GM23338 (cell line): ENCODE results near the gene CFAP299. TPM values are rescaled to one million over a fixed set of nuclear protein-coding genes. Genes with fewer than 3 reads are reported as not detected.

Source experiments
- ATAC-seq: fragments of 200-7000 bp; cut with Tn5 transposase; 3 replicates; pipeline ENCODE4 v1.9.1; 2020
- DNase-seq: peaks from one replicate; pipeline ENCODE4 v3.0.0-alpha.2; 2015; ENCODE audit warnings: low spot score
- H2AFZ ChIP-seq: fragments of 200-600 bp; sonication (generic); 2 replicates; pipeline ENCODE4 v1.8.0; 2016; ENCODE audit warnings: antibody characterized with exemption, mild to moderate bottlenecking, moderate library complexity
- H3F3A ChIP-seq: fragments of 200-600 bp; sonication (generic); replicated peaks from 2 replicates; pipeline ENCODE4 v1.8.0; 2017; ENCODE audit warnings: antibody characterized with exemption, mixed run types, low read depth
- H3K27ac ChIP-seq: fragments of 200-600 bp; sonication (generic); 2 replicates; pipeline ENCODE4 v1.6.1; 2016; ENCODE audit warnings: low read depth
- H3K27me3 ChIP-seq: fragments of 200-600 bp; sonication (generic); 2 replicates; pipeline ENCODE4 v1.8.0; 2016; ENCODE audit warnings: mild to moderate bottlenecking, mixed run types, moderate library complexity; ENCODE audit not compliant: insufficient read depth
- H3K36me3 ChIP-seq: fragments of 200-600 bp; sonication (generic); 2 replicates; pipeline ENCODE4 v1.8.0; 2016; ENCODE audit warnings: mild to moderate bottlenecking; ENCODE audit not compliant: insufficient read depth
- H3K4me1 ChIP-seq: fragments of 200-600 bp; sonication (generic); 2 replicates; pipeline ENCODE4 v1.8.0; 2016; ENCODE audit warnings: mild to moderate bottlenecking, moderate library complexity; ENCODE audit not compliant: insufficient read depth
- H3K4me2 ChIP-seq: fragments of 200-600 bp; sonication (generic); 2 replicates; pipeline ENCODE4 v1.7.1; 2017; ENCODE audit warnings: mixed run types
- H3K4me3 ChIP-seq: fragments of 200-600 bp; sonication (generic); 2 replicates; pipeline ENCODE4 v1.6.1; 2016; ENCODE audit warnings: mixed run types
- H3K79me2 ChIP-seq: fragments of 200-600 bp; sonication (generic); replicated peaks from 2 replicates; pipeline ENCODE4 v1.8.0; 2017; ENCODE audit warnings: mild to moderate bottlenecking; ENCODE audit not compliant: insufficient read depth
- H3K9me2 ChIP-seq: fragments of 200-600 bp; sonication (generic); 2 replicates; pipeline ENCODE4 v1.8.0; 2017; ENCODE audit not compliant: insufficient read depth
- H4K20me1 ChIP-seq: fragments of 200-600 bp; sonication (generic); replicated peaks from 2 replicates; pipeline ENCODE4 v1.8.0; 2017; ENCODE audit warnings: mild to moderate bottlenecking; ENCODE audit not compliant: insufficient read depth
- H3K27ac Mint-ChIP-seq: 2 replicates; pipeline ENCODE4 v1.8.0; 2020; ENCODE audit warnings: inconsistent platforms, mild to moderate bottlenecking, moderate library complexity, mixed read lengths
- H3K27me3 Mint-ChIP-seq: 3 replicates; pipeline ENCODE4 v1.8.0; 2022; ENCODE audit warnings: low read depth, mild to moderate bottlenecking, moderate library complexity, mixed read lengths, inconsistent platforms; ENCODE audit not compliant: insufficient read depth, poor library complexity
- H3K36me3 Mint-ChIP-seq: 3 replicates; pipeline ENCODE4 v1.8.0; 2021; ENCODE audit warnings: low read depth, mild to moderate bottlenecking, inconsistent platforms, moderate library complexity, mixed read lengths
- H3K4me1 Mint-ChIP-seq: 3 replicates; pipeline ENCODE4 v1.8.0; 2020; ENCODE audit warnings: mild to moderate bottlenecking, inconsistent platforms, mixed read lengths
- H3K4me3 Mint-ChIP-seq: 3 replicates; pipeline ENCODE4 v1.8.0; 2021; ENCODE audit warnings: moderate library complexity, mild to moderate bottlenecking, inconsistent platforms, mixed read lengths
- H3K9me3 Mint-ChIP-seq: 3 replicates; pipeline ENCODE4 v1.8.0; 2020; ENCODE audit warnings: moderate library complexity, mild to moderate bottlenecking, inconsistent platforms, mixed read lengths
- CTCF ChIP-seq, 2 experiments: fragments of 200-600 bp in 1 of 2; sonication (generic) in 1 of 2; conservative IDR thresholded peaks; 2 replicates each; pipeline versions ENCODE4 v1.5.1 to v1.6.1; 2016 to 2017; ENCODE audit warnings: antibody characterized with exemption in 2 of 2, low read depth in 2 of 2, mild to moderate bottlenecking in 2 of 2, moderate library complexity in 1 of 2
- NANOG ChIP-seq: IDR thresholded peaks from 2 replicates; pipeline ENCODE4 v1.6.1; 2016; ENCODE audit warnings: antibody characterized with exemption, borderline replicate concordance
- POLR2AphosphoS5 ChIP-seq: IDR thresholded peaks from 2 replicates; pipeline ENCODE4 v1.6.1; 2016; ENCODE audit warnings: antibody characterized with exemption, low read depth
- REST ChIP-seq: IDR thresholded peaks from one replicate; pipeline ENCODE4 v1.6.1; 2018; ENCODE audit warnings: antibody characterized with exemption; ENCODE audit not compliant: unreplicated experiment
- ZNF331 ChIP-seq: fragments of 250-450 bp; sonication (Bioruptor Pico); IDR thresholded peaks from 2 replicates; pipeline ENCODE4 v1.5.0; 2020; ENCODE audit warnings: low read depth, mild to moderate bottlenecking, moderate library complexity
- ZNF462 ChIP-seq: fragments of 250-450 bp; sonication (Bioruptor Pico); IDR thresholded peaks from 2 replicates; pipeline ENCODE4 v1.5.0; 2020; ENCODE audit warnings: mild to moderate bottlenecking, moderate library complexity
- polyA plus RNA-seq: library from polyadenylated mRNA; unstranded; fragments of >200 nt; fragmentation: Nextera tagmentation; extraction: Ambion mirVana; gene quantifications from 2 replicates; pipeline ENCODE4 v1.2.1, GENCODE V29; 2016
- total RNA-seq: library from RNA; depleted of rRNA; stranded (reverse); fragments of >200 nt; shearing (Covaris generic); gene quantifications from 2 replicates; pipeline ENCODE4 v1.2.3, GENCODE V29; 2014

The CFAP299 gene
- total and polyA plus RNA-seq, 2 experiments from 2014 or later = not detected

GRCh38 chr4:80613470-80613869 is 277.9 kb downstream of the CFAP299 start (continued):
- TF ChIP-seq ZNF462 (CRISPR knock-in tag) (no peak), CTCF (conservative IDR thresholded peaks at IDR 0.05; ENCODE audit: low read depth in 2 of 2) (no peak), POLR2AphosphoS5 (no peak), NANOG (no peak), ZNF331 (CRISPR knock-in tag) (no peak)

GRCh38 chr4:80614319-80614718 is 278.8 kb downstream of the CFAP299 start:
- Histone ChIP-seq H4K20me1 (no peaks in the 10 kb centered on the region), H2AFZ (no peak overlapping the region), H3K27me3 (no peaks in the 10 kb centered on the region), H3K36me3 (no peaks in the 10 kb centered on the region), H3K27ac (no peak overlapping the region), H3K4me2 (no peak overlapping the region), H3K9me2 (no peaks in the 10 kb centered on the region), H3K4me3 (no peak overlapping the region), H3K4me1 (peaks cover 11% of the 10 kb centered on the region), H3K79me2 (no peaks in the 10 kb centered on the region), H3F3A (no peaks in the 10 kb centered on the region)
- Mint-ChIP-seq H3K27ac (no peak overlapping the region), H3K4me1 (peaks cover 7% of the 10 kb centered on the region), H3K27me3 (no peaks in the 10 kb centered on the region), H3K4me3 (no peak overlapping the region), H3K9me3 (no peaks in the 10 kb centered on the region), H3K36me3 (no peaks in the 10 kb centered on the region)
- TF ChIP-seq REST (no peak), NANOG (peak; percentile 27; the same call in 1 of the 2 replicates)
- ATAC-seq (peak; percentile 67), DNase-seq (peak; percentile 59)
